HCT116 (cell line): ENCODE results near the gene GNAO1. TPM values are rescaled to one million over a fixed set of nuclear protein-coding genes. Genes with fewer than 3 reads are reported as not detected.
A peak's percentile ranks its signal among the peaks of the same experiment; 100 is the strongest.

Experiments
- ATAC-seq: fragments of 200-7000 bp; cut with Tn5 transposase; 2 replicates; pipeline ENCODE4 v1.9.1; 2020; ENCODE audit warnings: mild to moderate bottlenecking, moderate library complexity
- BruUV-seq: library from RNA; stranded (reverse); fragments of 400-500 nt; replicated peaks from 2 replicates; lab custom pipeline; 2021; lab: Mats Ljungman, UMichigan
- CTCF ChIA-PET: fragments of 300-600 bp; sonication (Branson Sonifier 250); formaldehyde crosslinking; loops from one replicate; lab custom pipeline; 2021; ENCODE audit warnings: antibody characterized with exemption; lab: Charles Lee
- POLR2A ChIA-PET: fragments of 300-600, 350-600 bp; sonication (Branson Sonifier 250); formaldehyde crosslinking; loops from one replicate; lab custom pipeline; 2021; ENCODE audit warnings: antibody characterized with exemption; lab: Charles Lee
- RAD21 ChIA-PET, 2 experiments: fragments of 300-600 bp; sonication (Branson Sonifier 250); formaldehyde crosslinking; loops; one replicate each; lab custom pipeline; 2023; ENCODE audit warnings: low total read pairs in 2 of 2; ENCODE audit not compliant: uncharacterized antibody in 2 of 2, unreplicated experiment in 2 of 2, low non-redundant PET in 1 of 2; lab: Charles Lee
- DNase-seq: peaks from one replicate; pipeline ENCODE4 v3.0.0-alpha.2; 2010; ENCODE audit warnings: low read depth, low spot score
- H2AFZ ChIP-seq: fragments of 200-600 bp; shearing (Covaris generic), sonication (generic); 2 replicates; pipeline ENCODE4 v1.6.1; 2017; ENCODE audit warnings: low read depth, mixed run types, mixed read lengths, antibody characterized with exemption, low read length; ENCODE audit not compliant: poor library complexity, severe bottlenecking
- H3K27ac ChIP-seq: 2 replicates; pipeline ENCODE4 v1.5.1; 2012; ENCODE audit warnings: low read depth, low read length
- H3K27me3 ChIP-seq: fragments of 200-600 bp; sonication (generic); 2 replicates; pipeline ENCODE4 v1.6.1; 2016; ENCODE audit warnings: mixed run types, low read length, mixed read lengths; ENCODE audit not compliant: insufficient read depth
- H3K36me3 ChIP-seq, 2 experiments: fragments of 200-500 bp in 1 of 2; fragments of 200-600 bp in 1 of 2; sonication (Bioruptor generic) in 1 of 2; sonication (generic) in 1 of 2; 2 replicates each; pipeline versions ENCODE4 v1.5.1 to v1.6.1; 2014 to 2016; ENCODE audit warnings: low read length in 2 of 2, inconsistent platforms in 1 of 2, mixed read lengths in 1 of 2, mixed run types in 1 of 2; ENCODE audit not compliant: insufficient read depth in 2 of 2, control insufficient read depth in 1 of 2
- H3K4me1 ChIP-seq, 2 experiments: fragments of 200-600 bp in 1 of 2; sonication (generic) in 1 of 2; 2 replicates each; pipeline versions ENCODE4 v1.5.1 to v1.6.1; 2012 to 2017; ENCODE audit warnings: low read length in 2 of 2, inconsistent platforms in 1 of 2, mild to moderate bottlenecking in 1 of 2, mixed read lengths in 1 of 2, mixed run types in 1 of 2, moderate library complexity in 1 of 2; ENCODE audit not compliant: insufficient read depth in 2 of 2, control insufficient read depth in 1 of 2
- H3K4me2 ChIP-seq: fragments of 200-600 bp; sonication (generic); 2 replicates; pipeline ENCODE4 v1.6.1; 2017; ENCODE audit warnings: mixed run types, low read length, mixed read lengths
- H3K4me3 ChIP-seq, 2 experiments: fragments of 200-600 bp in 1 of 2; sonication (generic) in 1 of 2; replicated peaks in 1 of 2; 2 replicates each; pipeline ENCODE4 v1.5.1; 2011 to 2016; ENCODE audit warnings: low read length in 2 of 2, control low read depth in 1 of 2, low read depth in 1 of 2, mild to moderate bottlenecking in 1 of 2, mixed read lengths in 1 of 2, mixed run types in 1 of 2
- H3K79me2 ChIP-seq: fragments of 200-600 bp; sonication (generic); 2 replicates; pipeline ENCODE4 v1.6.1; 2017; ENCODE audit warnings: mild to moderate bottlenecking, mixed run types, low read length, moderate library complexity, mixed read lengths; ENCODE audit not compliant: insufficient read depth
- H3K9ac ChIP-seq: fragments of 200-600 bp; sonication (generic); 2 replicates; pipeline ENCODE4 v1.6.1; 2016; ENCODE audit warnings: low read length, mixed read lengths
- H3K9me2 ChIP-seq: fragments of 200-600 bp; sonication (generic), shearing (Covaris generic); 2 replicates; pipeline ENCODE4 v1.6.1; 2017; ENCODE audit warnings: mixed run types, mild to moderate bottlenecking, moderate library complexity; ENCODE audit not compliant: insufficient read depth
- H3K9me3 ChIP-seq, 2 experiments: fragments of 200-500 bp in 1 of 2; fragments of 200-600 bp in 1 of 2; sonication (Bioruptor generic) in 1 of 2; sonication (generic) in 1 of 2; 2 replicates each; pipeline ENCODE4 v1.6.1; 2014 to 2017; ENCODE audit warnings: low read length in 2 of 2, mixed read lengths in 2 of 2, inconsistent platforms in 1 of 2, low read depth in 1 of 2, mild to moderate bottlenecking in 1 of 2, mixed run types in 1 of 2, moderate library complexity in 1 of 2; ENCODE audit not compliant: control insufficient read depth in 1 of 2, insufficient read depth in 1 of 2
- H4K20me1 ChIP-seq: fragments of 200-600 bp; sonication (generic), shearing (Covaris generic); 2 replicates; pipeline ENCODE4 v1.6.1; 2017; ENCODE audit warnings: mixed run types, mild to moderate bottlenecking, moderate library complexity; ENCODE audit not compliant: insufficient read depth
- CEBPB ChIP-seq: IDR thresholded peaks from 2 replicates; pipeline ENCODE4 v1.6.1; 2012; ENCODE audit warnings: low read depth
- EGR1 ChIP-seq: IDR thresholded peaks from 2 replicates; pipeline ENCODE4 v1.6.1; 2012; ENCODE audit warnings: low read depth
- EZH2 ChIP-seq: fragments of 200-600 bp; sonication (generic); IDR thresholded peaks from 2 replicates; pipeline ENCODE4 v1.6.1; 2017; ENCODE audit warnings: antibody characterized with exemption, mixed run types
- EZH2phosphoT487 ChIP-seq: fragments of 200-600 bp; IDR thresholded peaks from 2 replicates; pipeline ENCODE4 v1.6.1; 2018; ENCODE audit warnings: antibody characterized with exemption, borderline replicate concordance
- FOSL1 ChIP-seq: IDR thresholded peaks from 2 replicates; pipeline ENCODE4 v1.6.1; 2012; ENCODE audit warnings: low read depth
- JUND ChIP-seq: IDR thresholded peaks from 2 replicates; pipeline ENCODE4 v1.6.1; 2012
- POLR2AphosphoS5 ChIP-seq: IDR thresholded peaks from 2 replicates; pipeline ENCODE4 v1.6.1; 2011; ENCODE audit warnings: mild to moderate bottlenecking, low read depth, low read length, moderate library complexity
- RAD21 ChIP-seq: IDR thresholded peaks from 2 replicates; pipeline ENCODE4 v1.6.1; 2012; ENCODE audit warnings: low read depth, mild to moderate bottlenecking
- SIN3A ChIP-seq: IDR thresholded peaks from 2 replicates; pipeline ENCODE4 v1.6.1; 2012; ENCODE audit warnings: low read depth
- SRF ChIP-seq: IDR thresholded peaks from 2 replicates; pipeline ENCODE4 v1.6.1; 2012; ENCODE audit warnings: low read depth
- ZFX ChIP-seq: fragments of 450-650 bp; IDR thresholded peaks from 2 replicates; pipeline ENCODE4 v1.6.1; 2017
- intact Hi-C: fragments of 100-400 bp; cut with micrococcal nuclease; formaldehyde crosslinking; loops from 2 replicates; pipeline ENCODE4 v1.10.0; 2022
- total RNA-seq: library from RNA; stranded (reverse); gene quantifications from one replicate; pipeline ENCODE4 v1.2.1, GENCODE V29; 2021; ENCODE audit not compliant: unreplicated experiment

GNAO1 gene
- total RNA-seq, 1 experiment from 2014 or later = 0.12 TPM

GRCh38 chr16:56226187-56226586 is 34.9 kb downstream of the GNAO1 start (continued):
- no peak for TF ChIP-seq SIN3A
- no peak for TF ChIP-seq FOSL1
- TF ChIP-seq RAD21 = no peak
- TF ChIP-seq POLR2AphosphoS5 = no peak
- TF ChIP-seq ZFX = no peak
- no peak for TF ChIP-seq CEBPB

- Histone ChIP-seq H3K36me3 (no peaks in the 10 kb centered on the region), H3K9me3 (no peaks in the 10 kb centered on the region), H3K9me2 (no peaks in the 10 kb centered on the region), H3K27me3 (peaks cover 34% of the 10 kb centered on the region), H3K4me2 (no peak overlapping the region), H2AFZ (no peak overlapping the region), H3K9ac (no peak overlapping the region), H3K79me2 (no peaks in the 10 kb centered on the region), H3K27ac (no peak overlapping the region), H3K4me3 (no peak overlapping the region), H3K4me1 (no peaks in the 10 kb centered on the region), H4K20me1 (no peaks in the 10 kb centered on the region)
- intact Hi-C loops = no loop called here
- ATAC-seq (0 out of 2 replicates have a peak, but pooled peaks have one; percentile 34), DNase-seq (no peak)
- ChIA-PET CTCF (no interaction called here), RAD21 (no interaction called here), POLR2A (no interaction called here)
- TF ChIP-seq EZH2 (no peak), EGR1 (no peak), RAD21 (no peak)
- no TSS peak for BruUV-seq
Observed at GRCh38 chr16:56226845-56227525, 35.7 kb downstream of the GNAO1 start.

GRCh38 chr16:56227936-56228335 is 36.6 kb downstream of the GNAO1 start:
- ChIA-PET RAD21 (no interaction called here), CTCF (no interaction called here)

More at GRCh38 chr16:56227936-56228335, 36.6 kb downstream of the GNAO1 start:
- ATAC-seq (no peak; the same call in 1 of the 2 replicates), DNase-seq (no peak)
- no peaks in the 10 kb centered on the region for H4K20me1 ChIP-seq
- H3K4me1 ChIP-seq = no peaks in the 10 kb centered on the region
- no peaks in the 10 kb centered on the region for H3K9me3 ChIP-seq
- intact Hi-C loops = no loop called here
- H3K9ac ChIP-seq = no peak overlapping the region
- BruUV-seq = no TSS peak
- H3K79me2 ChIP-seq = no peaks in the 10 kb centered on the region
- H3K36me3 ChIP-seq = no peaks in the 10 kb centered on the region
- no peak overlapping the region for H2AFZ ChIP-seq
- H3K27ac ChIP-seq = no peak overlapping the region
- peaks cover 30% of the 10 kb centered on the region; the same call in 1 of the 2 replicates for H3K27me3 ChIP-seq
- TF ChIP-seq SRF = no peak
- no peak for TF ChIP-seq CEBPB
- no peak for TF ChIP-seq EZH2phosphoT487
- no peak for TF ChIP-seq JUND
- TF ChIP-seq EGR1 = no peak
- POLR2A ChIA-PET = no interaction called here
- H3K4me3 ChIP-seq = no peak overlapping the region
- no peaks in the 10 kb centered on the region for H3K9me2 ChIP-seq
- H3K4me2 ChIP-seq = no peak overlapping the region
